Middle frontal gyrus (tissue), 1 donor: Measurements from ENCODE around the gene PLCG2.
"Not testable (repeated sequence)": the region's sequence is repeated elsewhere in the genome, so short reads cannot be mapped to it uniquely, and the experiment has no call there.

Experiments
- DNase-seq: peaks from one replicate; pipeline ENCODE4 v3.0.0-alpha.2; 2015; ENCODE audit warnings: low spot score; ENCODE audit errors: extremely low spot score

Gene PLCG2

GRCh38 chr16:81877490-81877889, 98.4 kb downstream of the PLCG2 start:
- not testable (repeated sequence) for DNase-seq

GRCh38 chr16:81878529-81878928, 99.4 kb downstream of the PLCG2 start:
- DNase-seq = no peak

GRCh38 chr16:81879625-81880024, 100.5 kb downstream of the PLCG2 start:
- no peak for DNase-seq

- no peak for DNase-seq
Observed at GRCh38 chr16:81880816-81881215, 101.7 kb downstream of the PLCG2 start.

GRCh38 chr16:81881228-81881627, 102.1 kb downstream of the PLCG2 start:
- DNase-seq = no peak

GRCh38 chr16:81882559-81882958, 103.5 kb downstream of the PLCG2 start:
- no peak for DNase-seq

GRCh38 chr16:81883235-81883634, 104.1 kb downstream of the PLCG2 start:
- DNase-seq = no peak

GRCh38 chr16:81885976-81886586, 107.0 kb downstream of the PLCG2 start:
- DNase-seq = no peak

GRCh38 chr16:81888520-81889394, 109.7 kb downstream of the PLCG2 start:
- no peak for DNase-seq

GRCh38 chr16:81891736-81892364, 112.8 kb downstream of the PLCG2 start:
- no peak for DNase-seq

GRCh38 chr16:81894592-81894991, 115.5 kb downstream of the PLCG2 start:
- DNase-seq = no peak

- no peak for DNase-seq
Observed at GRCh38 chr16:81896902-81897301, 117.8 kb downstream of the PLCG2 start.

- DNase-seq = no peak
Observed at GRCh38 chr16:81899601-81900000, 120.5 kb downstream of the PLCG2 start.

GRCh38 chr16:81900014-81900413, 120.9 kb downstream of the PLCG2 start:
- no peak for DNase-seq

- DNase-seq = no peak
Observed at GRCh38 chr16:81900456-81900855, 121.4 kb downstream of the PLCG2 start.

- DNase-seq = no peak
Observed at GRCh38 chr16:81901484-81901883, 122.4 kb downstream of the PLCG2 start.

GRCh38 chr16:81902025-81902424, 122.9 kb downstream of the PLCG2 start:
- DNase-seq = no peak

- no peak for DNase-seq
Observed at GRCh38 chr16:81904320-81904719, 125.2 kb downstream of the PLCG2 start.

GRCh38 chr16:81905277-81905676, 126.2 kb downstream of the PLCG2 start:
- DNase-seq = no peak

- DNase-seq = no peak
Observed at GRCh38 chr16:81907681-81908080, 128.6 kb downstream of the PLCG2 start.

- no peak for DNase-seq
Observed at GRCh38 chr16:81908466-81909262, 129.6 kb downstream of the PLCG2 start.
